H1 (cell line): ENCODE data around the gene HAO2. TPM values are rescaled to one million over a fixed set of nuclear protein-coding genes. Genes with fewer than 3 reads are reported as not detected.

Source experiments
- CTCF ChIA-PET: fragments of 300-600 bp; sonication (Branson Sonifier 250); formaldehyde crosslinking; loops from one replicate; lab custom pipeline; 2021; ENCODE audit not compliant: partially characterized antibody; lab: Charles Lee
- POLR2A ChIA-PET: fragments of 300-600 bp; sonication (Branson Sonifier 250); formaldehyde crosslinking; loops from one replicate; lab custom pipeline; 2021; ENCODE audit warnings: inconsistent platforms; ENCODE audit not compliant: partially characterized antibody; lab: Charles Lee
- DNase-seq, 2 experiments: peaks; one replicate each; pipeline versions ENCODE4 v3.0.0 to v3.0.0-alpha.2; 2010 to 2022; ENCODE audit warnings: low spot score in 2 of 2, low read depth in 1 of 2, mixed read lengths in 1 of 2
- FAIRE-seq: peaks from 2 replicates; lab custom pipeline; 2011; peaks lifted over from hg19 to GRCh38; lab: Jason Lieb, UNC
- H2AFZ ChIP-seq: 2 replicates; pipeline ENCODE4 v1.8.1; 2012; ENCODE audit warnings: low read length, inconsistent platforms
- H2AK5ac ChIP-seq: 2 replicates; pipeline ENCODE4 v1.6.1; 2013; ENCODE audit warnings: low read depth, low read length
- H2BK120ac ChIP-seq: replicated peaks from 2 replicates; pipeline ENCODE3; 2013; ENCODE audit warnings: low read depth, low read length, inconsistent platforms
- H2BK12ac ChIP-seq: 2 replicates; pipeline ENCODE4 v1.6.1; 2013; ENCODE audit warnings: low read depth, low read length
- H2BK15ac ChIP-seq: 2 replicates; pipeline ENCODE4 v1.6.1; 2013; ENCODE audit warnings: low read length
- H2BK20ac ChIP-seq: 2 replicates; pipeline ENCODE4 v1.6.1; 2013; ENCODE audit warnings: low read length
- H2BK5ac ChIP-seq: 2 replicates; pipeline ENCODE4 v1.6.1; 2013; ENCODE audit warnings: low read depth, low read length
- H3K14ac ChIP-seq: 2 replicates; pipeline ENCODE4 v1.6.1; 2013; ENCODE audit warnings: inconsistent platforms; ENCODE audit not compliant: insufficient read length
- H3K18ac ChIP-seq: 2 replicates; pipeline ENCODE4 v1.6.1; 2013; ENCODE audit warnings: low read length; ENCODE audit errors: extremely low read depth
- H3K23ac ChIP-seq: 2 replicates; pipeline ENCODE4 v1.6.1; 2013; ENCODE audit warnings: inconsistent platforms; ENCODE audit not compliant: insufficient read length
- H3K23me2 ChIP-seq: 2 replicates; pipeline ENCODE4 v1.6.1; 2013; ENCODE audit warnings: low read depth, low read length
- H3K27ac ChIP-seq: 2 replicates; pipeline ENCODE4 v1.6.1; 2011; ENCODE audit warnings: low read depth, low read length, inconsistent platforms
- H3K27me3 ChIP-seq, 4 experiments: replicated peaks in 1 of 4; 1 replicate in 1 of 4; 2 replicates in 3 of 4; pipeline versions ENCODE4 v1.6.1 to v1.8.1; 2011 to 2013; ENCODE audit warnings: low read length in 3 of 4, mild to moderate bottlenecking in 3 of 4, inconsistent platforms in 2 of 4, mixed read lengths in 2 of 4, moderate library complexity in 1 of 4; ENCODE audit not compliant: control insufficient read depth in 3 of 4, insufficient read depth in 3 of 4; ENCODE audit errors: extremely low read depth in 1 of 4
- H3K36me3 ChIP-seq, 4 experiments: 2 replicates each; pipeline versions ENCODE4 v1.6.1 to v1.8.1; 2011 to 2013; ENCODE audit warnings: mild to moderate bottlenecking in 4 of 4, low read length in 3 of 4, moderate library complexity in 2 of 4, control low read depth in 1 of 4, inconsistent platforms in 1 of 4; ENCODE audit not compliant: insufficient read depth in 4 of 4, control insufficient read depth in 2 of 4
- H3K4ac ChIP-seq: replicated peaks from 2 replicates; pipeline ENCODE3; 2013; ENCODE audit warnings: low read length, low read depth, mixed read lengths, inconsistent platforms; ENCODE audit not compliant: insufficient read length
- H3K4me1 ChIP-seq, 4 experiments: replicated peaks in 1 of 4; 1 replicate in 1 of 4; 2 replicates in 3 of 4; pipeline versions ENCODE4 v1.6.1 to v1.8.1; 2011 to 2013; ENCODE audit warnings: low read length in 3 of 4, inconsistent platforms in 2 of 4, mixed read lengths in 1 of 4; ENCODE audit not compliant: insufficient read depth in 4 of 4, control insufficient read depth in 3 of 4
- H3K4me2 ChIP-seq, 2 experiments: 2 replicates each; pipeline versions ENCODE4 v1.6.1 to v1.8.1; 2011 to 2013; ENCODE audit warnings: low read depth in 2 of 2, low read length in 2 of 2, control low read depth in 1 of 2, inconsistent platforms in 1 of 2, mild to moderate bottlenecking in 1 of 2; ENCODE audit not compliant: insufficient read depth in 1 of 2
- H3K4me3 ChIP-seq, 4 experiments: fragments of 200-600, 300-600 bp in 1 of 4; sonication (generic), shearing (Covaris generic), sonication (Bioruptor Twin) in 1 of 4; 2 replicates each; pipeline versions ENCODE4 v1.5.1 to v1.8.1; 2011 to 2016; ENCODE audit warnings: low read length in 4 of 4, low read depth in 3 of 4, control low read depth in 2 of 4, inconsistent platforms in 2 of 4, mild to moderate bottlenecking in 2 of 4, mixed read lengths in 1 of 4, moderate library complexity in 1 of 4; ENCODE audit not compliant: insufficient read depth in 2 of 4; ENCODE audit errors: extremely low read depth in 1 of 4
- H3K56ac ChIP-seq: replicated peaks from 2 replicates; pipeline ENCODE3; 2013; ENCODE audit warnings: low read depth, mild to moderate bottlenecking, mixed read lengths, low read length, inconsistent platforms; ENCODE audit not compliant: insufficient read length
- H3K79me1 ChIP-seq: 2 replicates; pipeline ENCODE4 v1.6.1; 2013; ENCODE audit warnings: low read depth, low read length, control low read depth
- H3K79me2 ChIP-seq, 2 experiments: 2 replicates each; pipeline versions ENCODE4 v1.6.1 to v1.8.1; 2012 to 2013; ENCODE audit warnings: low read length in 2 of 2, mild to moderate bottlenecking in 2 of 2, inconsistent platforms in 1 of 2; ENCODE audit not compliant: insufficient read depth in 2 of 2, control insufficient read depth in 1 of 2
- H3K9ac ChIP-seq, 4 experiments: replicated peaks in 1 of 4; 1 replicate in 1 of 4; 2 replicates in 3 of 4; pipeline versions ENCODE4 v1.6.1 to v1.8.1; 2011 to 2013; ENCODE audit warnings: low read depth in 3 of 4, low read length in 3 of 4, control low read depth in 2 of 4, mild to moderate bottlenecking in 2 of 4, moderate library complexity in 2 of 4, inconsistent platforms in 1 of 4; ENCODE audit errors: extremely low read depth in 1 of 4
- H3K9me3 ChIP-seq, 2 experiments: 2 replicates each; pipeline versions ENCODE4 v1.6.1 to v1.8.1; 2012 to 2013; ENCODE audit warnings: mild to moderate bottlenecking in 2 of 2, moderate library complexity in 2 of 2, control low read depth in 1 of 2, inconsistent platforms in 1 of 2, low read depth in 1 of 2, low read length in 1 of 2, mixed read lengths in 1 of 2; ENCODE audit not compliant: insufficient read depth in 2 of 2
- H4K20me1 ChIP-seq, 2 experiments: replicated peaks in 1 of 2; 2 replicates each; pipeline versions ENCODE3 to v1.8.1; 2011 to 2013; ENCODE audit warnings: inconsistent platforms in 2 of 2, low read length in 2 of 2, mild to moderate bottlenecking in 1 of 2; ENCODE audit not compliant: insufficient read depth in 2 of 2, control insufficient read depth in 1 of 2
- H4K5ac ChIP-seq: 2 replicates; pipeline ENCODE4 v1.6.1; 2013; ENCODE audit warnings: low read length, low read depth, mixed read lengths, inconsistent platforms; ENCODE audit not compliant: insufficient read length
- H4K8ac ChIP-seq: 2 replicates; pipeline ENCODE4 v1.8.0; 2013; ENCODE audit warnings: mild to moderate bottlenecking, moderate library complexity, low read length, inconsistent platforms; ENCODE audit not compliant: insufficient read depth; ENCODE audit errors: extremely low read depth
- H4K91ac ChIP-seq: replicated peaks from 2 replicates; pipeline ENCODE3; 2013; ENCODE audit warnings: low read length, mixed read lengths, inconsistent platforms; ENCODE audit not compliant: insufficient read length
- CTBP2 ChIP-seq: IDR thresholded peaks from 2 replicates; pipeline ENCODE4 v1.7.0; 2011; ENCODE audit warnings: borderline replicate concordance, mild to moderate bottlenecking, moderate library complexity, mixed read lengths, low read length; ENCODE audit not compliant: insufficient read depth, insufficient read length
- NANOG ChIP-seq: IDR thresholded peaks from 2 replicates; pipeline ENCODE4 v1.6.1; 2011; ENCODE audit warnings: low read length, low read depth, mild to moderate bottlenecking, inconsistent platforms; ENCODE audit not compliant: insufficient read depth, poor library complexity, severe bottlenecking
- RXRA ChIP-seq: IDR thresholded peaks from 2 replicates; pipeline ENCODE4 v1.6.1; 2011; ENCODE audit warnings: low read depth, mild to moderate bottlenecking, low read length, moderate library complexity; ENCODE audit not compliant: insufficient read depth
- WGBS, 2 experiments: shearing (Covaris generic) in 1 of 2; methylation state at CpG; one replicate each; pipeline versions ENCODE4 v1.1.6 to v1.1.7; 2013 to 2015; ENCODE audit warnings: low lambda C conversion rate in 2 of 2, mixed read lengths in 2 of 2, inconsistent platforms in 1 of 2, low coverage in 1 of 2, missing lambda C conversion rate in 1 of 2; ENCODE audit not compliant: insufficient replicate concordance in 2 of 2, insufficient coverage in 1 of 2, insufficient read length in 1 of 2; ENCODE audit errors: extremely low coverage in 1 of 2, missing lambda C conversion rate in 1 of 2; 5-methylcytosine and 5-hydroxymethylcytosine counted together
- polyA plus RNA-seq, 7 experiments: library from polyadenylated mRNA; depleted of rRNA in 3 of 7; stranded (reverse) in 5 of 7; unstranded in 2 of 7; fragments of >200 nt in 5 of 7; fragments of 200-250 nt in 2 of 7; gene quantifications; 1 replicate in 5 of 7; 2 replicates in 1 of 7; 4 replicates in 1 of 7; pipeline versions ENCODE4 v1.2.1 to v1.2.3, GENCODE V29; 2011 to 2013; ENCODE audit warnings: missing spikeins in 2 of 7, mixed read lengths in 2 of 7
- total RNA-seq: library from RNA; stranded (reverse); fragmentation: NEBNext Ultra II Directional; extraction: Animal tissue kit (Norgen Biotek cat#: 25700); gene quantifications from 2 replicates; pipeline ENCODE4 v1.2.1, GENCODE V29; 2021
- TF ChIP-seq, protein P1 (sequence below): IDR thresholded peaks from 2 replicates; pipeline ENCODE4 v1.6.1; 2011; ENCODE audit warnings: low read depth, mild to moderate bottlenecking, low read length; ENCODE audit not compliant: insufficient read depth

Gene HAO2
- total and polyA plus RNA-seq, 2 of the 8 experiments (the other 6 are each of a cell fraction or from before 2014, with no cell fraction given) = not detected

DNA sequence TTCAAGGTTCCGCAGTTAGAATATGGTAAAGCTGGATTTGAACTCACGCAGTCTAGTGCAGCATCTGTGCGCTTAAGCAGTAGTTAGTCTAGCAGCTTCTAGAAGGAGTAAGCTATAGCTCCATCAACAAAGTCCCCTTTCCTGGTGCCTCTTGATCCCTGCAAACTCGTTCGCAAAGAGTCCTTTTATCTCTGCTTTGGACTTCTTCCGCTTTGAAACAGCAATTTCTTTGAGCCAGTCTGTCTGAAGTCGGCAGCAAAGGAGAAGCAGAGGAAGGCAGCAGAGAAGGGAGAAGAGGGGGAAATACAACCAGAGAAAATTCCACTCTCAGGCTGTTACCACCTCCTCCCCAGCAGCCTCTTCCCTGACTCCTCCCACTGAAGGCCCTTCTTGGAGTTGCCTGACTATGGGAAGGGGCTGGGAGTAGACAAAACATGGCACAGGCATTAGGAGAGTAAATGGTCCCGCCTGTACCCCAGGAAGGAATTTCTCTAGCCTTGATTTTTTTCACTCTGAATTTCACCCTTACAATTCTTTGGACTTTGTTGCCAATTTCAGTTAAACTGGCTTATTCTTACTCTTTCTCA, 72.2 kb downstream of the HAO2 start:
- Histone ChIP-seq H2BK20ac (no peak overlapping the region), H3K4me1 (no peaks in the 10 kb centered on the region), H3K9ac (no peak overlapping the region), H4K20me1 (no peaks in the 10 kb centered on the region), H3K23me2 (no peaks in the 10 kb centered on the region; the same call in 1 of the 2 replicates), H2BK12ac (no peak overlapping the region), H3K14ac (no peak overlapping the region), H2BK5ac (no peak overlapping the region), H3K27ac (no peak overlapping the region; the same call in 1 of the 2 replicates), H2BK15ac (no peak overlapping the region), H3K23ac (no peak overlapping the region), H3K79me1 (no peaks in the 10 kb centered on the region), H3K4me3 (no peak overlapping the region), H3K4ac (no peak overlapping the region), H2AFZ (peak overlapping the region; percentile 92), H3K18ac (no peak overlapping the region), H3K9me3 (no peaks in the 10 kb centered on the region), H3K79me2 (no peaks in the 10 kb centered on the region), H3K36me3 (no peaks in the 10 kb centered on the region), H4K8ac (no peak overlapping the region), H2BK120ac (no peak overlapping the region), H3K56ac (no peak overlapping the region), H4K91ac (no peak overlapping the region), H3K27me3 (peaks cover 0 to 1% (median 0%) of the 10 kb centered on the region in 4 experiments; a peak in 1 of 7 replicates), H4K5ac (no peak overlapping the region), H3K4me2 (no peak overlapping the region), H2AK5ac (no peak overlapping the region)
- DNase-seq = no peak
- FAIRE-seq = no peak
- ChIA-PET CTCF (no interaction called here), POLR2A (no interaction called here)
- 88% methylated on average over 8 of the region's 8 CpGs; no CpG with 5 or more reads in 1 of the 2 experiments for WGBS, 2 experiments
- TF ChIP-seq RXRA = no peak
- TF ChIP-seq CTBP2 = no peak
- TF ChIP-seq, protein P1, sequence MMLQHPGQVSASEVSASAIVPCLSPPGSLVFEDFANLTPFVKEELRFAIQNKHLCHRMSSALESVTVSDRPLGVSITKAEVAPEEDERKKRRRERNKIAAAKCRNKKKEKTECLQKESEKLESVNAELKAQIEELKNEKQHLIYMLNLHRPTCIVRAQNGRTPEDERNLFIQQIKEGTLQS = no peak
- no peak for TF ChIP-seq NANOG
